ENCODE results near the gene COL5A2. TPM values are rescaled to one million over a fixed set of nuclear protein-coding genes. Genes with fewer than 3 reads are reported as not detected.

Gene COL5A2
- polyA plus RNA-seq, 1 donor (not counting 4 experiments of a cell fraction or from before 2014, with no cell fraction given): 7.2 TPM

- peaks cover 6% of the 10 kb centered on the region for H3K4me1 ChIP-seq (ENCODE audit: control insufficient read depth, extremely low read depth, insufficient read depth, low read length)
- H3K9me1 ChIP-seq (ENCODE audit: control insufficient read depth, extremely low read depth, insufficient read depth, low read length): no peaks in the 10 kb centered on the region
- no peaks in the 10 kb centered on the region for H3K36me3 ChIP-seq (ENCODE audit: control insufficient read depth in 2 of 2, extremely low read depth in 1 of 2, insufficient read depth in 2 of 2, low read length in 2 of 2)
- no peak for DNase-seq (ENCODE audit: low read depth, low spot score)
- FAIRE-seq: no peak
- no peak overlapping the region for H3K27ac ChIP-seq (ENCODE audit: control insufficient read depth, insufficient read depth, low read length)
- TF ChIP-seq CTCF (optimal IDR thresholded peaks at IDR 0.05 in 1 of 3, IDR thresholded peaks at IDR 0.05 in 1 of 3, conservative IDR thresholded peaks at IDR 0.05 in 1 of 3; ENCODE audit: extremely low read depth in 1 of 3, insufficient read depth in 2 of 3, low read length in 3 of 3) (no peak), EZH2 (IDR thresholded peaks at IDR 0.05; ENCODE audit: low read length) (no peak)
- dilution Hi-C loops (cut with MboI; ENCODE audit: extremely low pct_ligation_motif_present, low sequenced_read_pairs): no loop called here
- no peak overlapping the region for H3K9ac ChIP-seq (ENCODE audit: control insufficient read depth, extremely low read depth, insufficient read depth, low read length)
- no peaks in the 10 kb centered on the region for H4K20me1 ChIP-seq (ENCODE audit: control insufficient read depth, extremely low read depth, insufficient read depth, low read length)
- no peaks in the 10 kb centered on the region for H3K27me3 ChIP-seq (ENCODE audit: control insufficient read depth, extremely low read depth, insufficient read depth, low read length)
- H3K79me2 ChIP-seq (ENCODE audit: control insufficient read depth, insufficient read depth, low read length): no peaks in the 10 kb centered on the region
- H2AFZ ChIP-seq (ENCODE audit: control insufficient read depth, low read length): no peak overlapping the region
- H3K4me3 ChIP-seq (ENCODE audit: control insufficient read depth in 2 of 3, extremely low read depth in 1 of 3, insufficient read depth in 2 of 3, low read depth in 1 of 3, low read length in 3 of 3): no peak overlapping the region
- no peak overlapping the region for H3K4me2 ChIP-seq (ENCODE audit: control insufficient read depth, extremely low read depth, insufficient read depth, low read depth, low read length)
- H3K9me3 ChIP-seq (ENCODE audit: control insufficient read depth, low read depth, low read length): no peaks in the 10 kb centered on the region
These were observed 86.6 kb downstream of the COL5A2 start for GRCh38 chr2:189092936-189093335.

- Histone ChIP-seq H3K27ac (ENCODE audit: control insufficient read depth, insufficient read depth, low read length) (no peak overlapping the region), H3K79me2 (ENCODE audit: control insufficient read depth, insufficient read depth, low read length) (no peaks in the 10 kb centered on the region), H3K9ac (ENCODE audit: control insufficient read depth, extremely low read depth, insufficient read depth, low read length) (no peak overlapping the region), H3K9me1 (ENCODE audit: control insufficient read depth, extremely low read depth, insufficient read depth, low read length) (no peaks in the 10 kb centered on the region), H2AFZ (ENCODE audit: control insufficient read depth, low read length) (no peak overlapping the region), H3K36me3 (ENCODE audit: control insufficient read depth in 2 of 2, extremely low read depth in 1 of 2, insufficient read depth in 2 of 2, low read length in 2 of 2) (no peaks in the 10 kb centered on the region), H3K9me3 (ENCODE audit: control insufficient read depth, low read depth, low read length) (no peaks in the 10 kb centered on the region), H4K20me1 (ENCODE audit: control insufficient read depth, extremely low read depth, insufficient read depth, low read length) (no peaks in the 10 kb centered on the region), H3K4me2 (ENCODE audit: control insufficient read depth, extremely low read depth, insufficient read depth, low read depth, low read length) (no peak overlapping the region), H3K27me3 (ENCODE audit: control insufficient read depth, extremely low read depth, insufficient read depth, low read length) (no peaks in the 10 kb centered on the region), H3K4me1 (ENCODE audit: control insufficient read depth, extremely low read depth, insufficient read depth, low read length) (peaks cover 7% of the 10 kb centered on the region), H3K4me3 (ENCODE audit: control insufficient read depth in 2 of 3, extremely low read depth in 1 of 3, insufficient read depth in 2 of 3, low read depth in 1 of 3, low read length in 3 of 3) (no peak overlapping the region)
- DNase-seq (ENCODE audit: low read depth, low spot score) (no peak), FAIRE-seq (no peak)
- TF ChIP-seq EZH2 (IDR thresholded peaks at IDR 0.05; ENCODE audit: low read length): no peak
- TF ChIP-seq CTCF (optimal IDR thresholded peaks at IDR 0.05 in 1 of 3, IDR thresholded peaks at IDR 0.05 in 1 of 3, conservative IDR thresholded peaks at IDR 0.05 in 1 of 3; ENCODE audit: extremely low read depth in 1 of 3, insufficient read depth in 2 of 3, low read length in 3 of 3): no peak
- dilution Hi-C loops (cut with MboI; ENCODE audit: extremely low pct_ligation_motif_present, low sequenced_read_pairs): no loop called here
These were observed 88.3 kb downstream of the COL5A2 start for GRCh38 chr2:189091253-189091652.
